A549 (cell line): ENCODE results near the gene HIGD1C.

ENCODE experiments used
- BHLHE40 ChIP-seq: IDR thresholded peaks from 2 replicates; pipeline ENCODE4 v1.6.1; 2012; ENCODE audit warnings: low read depth, low read length, inconsistent platforms
- CEBPB ChIP-seq, 2 experiments: fragments of >200 bp in 1 of 2; sonication (Bioruptor Twin) in 1 of 2; formaldehyde crosslinking in 1 of 2; IDR thresholded peaks; 2 replicates each; pipeline ENCODE4 v1.6.1; 2012 to 2016
- CTCF ChIP-seq: fragments of >200 bp; sonication (Bioruptor Twin); formaldehyde crosslinking; IDR thresholded peaks from 3 replicates; pipeline ENCODE4 v1.5.1; 2016
- EP300 ChIP-seq, 2 experiments: fragments of >200 bp; sonication (Bioruptor Twin); formaldehyde crosslinking; IDR thresholded peaks; 2 replicates in 1 of 2; 3 replicates in 1 of 2; pipeline ENCODE4 v1.6.1; 2016 to 2017
- HDAC2 ChIP-seq: fragments of 200-600 bp; sonication (generic); IDR thresholded peaks from 2 replicates; pipeline ENCODE4 v1.6.1; 2016
- HEYL ChIP-seq: fragments of 250-450 bp; sonication (Bioruptor Pico); IDR thresholded peaks from 2 replicates; pipeline ENCODE4 v1.8.0; 2021; ENCODE audit warnings: mild to moderate bottlenecking, moderate library complexity
- JUNB ChIP-seq: fragments of >200 bp; sonication (Bioruptor Twin); formaldehyde crosslinking; IDR thresholded peaks from 2 replicates; pipeline ENCODE4 v1.6.1; 2016
- POLR2A ChIP-seq: IDR thresholded peaks from 2 replicates; pipeline ENCODE4 v1.6.1; 2012; ENCODE audit warnings: mild to moderate bottlenecking, low read length
- RAD21 ChIP-seq, 2 experiments: fragments of >200 bp in 1 of 2; sonication (Bioruptor Twin) in 1 of 2; formaldehyde crosslinking in 1 of 2; IDR thresholded peaks in 1 of 2; conservative IDR thresholded peaks in 1 of 2; 2 replicates in 1 of 2; 3 replicates in 1 of 2; pipeline ENCODE4 v1.6.1; 2012 to 2018; ENCODE audit warnings: inconsistent platforms in 1 of 2
- REST ChIP-seq: fragments of 200-600 bp; sonication (generic); IDR thresholded peaks from 2 replicates; pipeline ENCODE4 v1.6.1; 2016; ENCODE audit warnings: antibody characterized with exemption, mild to moderate bottlenecking, moderate library complexity
- ZC3H11A ChIP-seq: fragments of 450-650 bp; IDR thresholded peaks from 2 replicates; pipeline ENCODE4 v1.6.1; 2014; ENCODE audit warnings: antibody characterized with exemption, mild to moderate bottlenecking
- ZFP36 ChIP-seq: fragments of 450-650 bp; IDR thresholded peaks from 2 replicates; pipeline ENCODE4 v1.6.1; 2014; ENCODE audit warnings: borderline replicate concordance; ENCODE audit not compliant: partially characterized antibody
- TF ChIP-seq, protein P1 (sequence below): IDR thresholded peaks from 2 replicates; pipeline ENCODE4 v1.6.1; 2012

GRCh38 chr12:50923361-50924130 is 28.8 kb upstream of the HIGD1C start:
- TF ChIP-seq HDAC2 (no peak), EP300 (IDR thresholded peaks at IDR 0.05) (no peak), CTCF (no peak), ZFP36 (no peak), HEYL (no peak), CEBPB (IDR thresholded peaks at IDR 0.05) (no peak), JUNB (no peak), ZC3H11A (no peak), BHLHE40 (no peak), POLR2A (no peak), REST (no peak), RAD21 (conservative IDR thresholded peaks at IDR 0.05 in 1 of 2, IDR thresholded peaks at IDR 0.05 in 1 of 2) (no peak)
- TF ChIP-seq, protein P1, sequence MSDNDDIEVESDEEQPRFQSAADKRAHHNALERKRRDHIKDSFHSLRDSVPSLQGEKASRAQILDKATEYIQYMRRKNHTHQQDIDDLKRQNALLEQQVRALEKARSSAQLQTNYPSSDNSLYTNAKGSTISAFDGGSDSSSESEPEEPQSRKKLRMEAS, result no peak
